K562 (cell line): Measurements from ENCODE around the gene PHETA1.

Experiments
- MCM3 ChIP-seq: fragments of 450-650 bp; IDR thresholded peaks from 2 replicates; pipeline ENCODE4 v1.6.1; 2016
- ZNF384 ChIP-seq: IDR thresholded peaks from 2 replicates; pipeline ENCODE4 v1.6.1; 2012; ENCODE audit warnings: low read depth, low read length, improper control_type of control experiment

DNA sequence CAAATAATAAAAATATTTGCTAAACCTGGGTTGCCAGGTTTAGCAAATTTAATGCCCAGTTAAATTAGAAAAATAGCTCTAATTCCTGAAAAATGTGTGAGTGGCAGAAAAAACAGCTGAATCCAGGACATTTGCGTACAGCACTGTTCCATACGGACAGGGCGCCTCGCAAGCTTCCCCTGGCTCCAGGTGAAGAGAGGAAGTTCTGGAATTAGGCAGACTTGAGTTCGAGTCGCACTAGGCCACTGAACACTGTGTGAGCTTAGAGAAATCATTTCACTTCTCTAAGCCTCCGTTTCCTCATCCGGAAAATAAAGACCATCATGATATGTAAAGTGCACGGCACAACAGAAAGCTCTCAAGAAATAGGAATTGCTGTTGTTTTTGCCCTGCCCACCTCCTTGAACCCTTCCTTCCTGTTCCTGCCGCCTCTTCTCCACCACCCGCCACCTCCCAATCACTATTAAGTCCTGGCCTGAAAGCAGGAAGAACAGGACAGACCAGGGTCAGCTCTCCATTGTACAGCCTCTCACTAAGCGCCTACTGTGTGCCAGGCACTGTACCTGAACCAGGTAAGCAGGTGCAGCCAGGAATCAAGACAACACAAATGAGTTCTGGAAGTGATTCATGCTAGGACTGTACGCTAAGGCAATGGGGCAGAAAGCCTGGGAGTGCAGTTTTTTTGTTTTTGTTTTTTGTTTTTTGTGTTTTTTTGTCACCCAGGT lies 763 bp upstream of the PHETA1 start:
- TF ChIP-seq ZNF384 (no peak), MCM3 (no peak)
